HepG2 (cell line): Measurements from ENCODE around the gene OLR1. TPM values are rescaled to one million over a fixed set of nuclear protein-coding genes. Genes with fewer than 3 reads are reported as not detected.

Experiments used
- ATAC-seq: fragments of 200-7000 bp; cut with Tn5 transposase; 3 replicates; pipeline ENCODE4 v1.9.1; 2020; ENCODE audit warnings: mild to moderate bottlenecking, moderate library complexity
- BruUV-seq: library from RNA; stranded (reverse); fragments of 400-500 nt; replicated peaks from 2 replicates; lab custom pipeline; 2021; lab: Mats Ljungman, UMichigan
- CTCF ChIA-PET: fragments of 300-600 bp; formaldehyde crosslinking; extraction: SDS; loops from one replicate; lab custom pipeline; 2021; ENCODE audit warnings: low total read pairs, inconsistent platforms, low intra/inter-chr PET ratio; lab: Yijun Ruan, JAX
- POLR2A ChIA-PET: fragments of 350-600 bp; sonication (Branson Sonifier 250); formaldehyde crosslinking; loops from one replicate; lab custom pipeline; 2020; ENCODE audit warnings: antibody characterized with exemption, inconsistent platforms; lab: Yijun Ruan, JAX
- DNase-seq: peaks from one replicate; pipeline ENCODE4 v3.0.0-alpha.2; 2015; ENCODE audit warnings: low spot score
- FAIRE-seq: peaks from 3 replicates; lab custom pipeline; 2011; peaks lifted over from hg19 to GRCh38; lab: Jason Lieb, UNC
- H2AFZ ChIP-seq: one replicate; pipeline ENCODE4 v1.6.1; 2011; ENCODE audit warnings: low read length, inconsistent platforms
- H3K27ac ChIP-seq: fragments of 300-600 bp; 3 replicates; pipeline ENCODE4 v1.8.0; 2011; ENCODE audit warnings: mixed run types, mild to moderate bottlenecking, mixed read lengths, low read length, inconsistent platforms; ENCODE audit not compliant: insufficient read depth; ENCODE audit errors: extremely low read length
- H3K27me3 ChIP-seq, 2 experiments: fragments of 200-600 bp in 1 of 2; 2 replicates in 1 of 2; 3 replicates in 1 of 2; pipeline versions ENCODE4 v1.6.0 to v1.8.0; 2011; ENCODE audit warnings: low read length in 2 of 2, mild to moderate bottlenecking in 2 of 2, moderate library complexity in 2 of 2, inconsistent platforms in 1 of 2; ENCODE audit not compliant: insufficient read depth in 2 of 2, control insufficient read depth in 1 of 2
- H3K36me3 ChIP-seq, 2 experiments: fragments of 200-600 bp in 1 of 2; replicated peaks in 1 of 2; 2 replicates in 1 of 2; 3 replicates in 1 of 2; pipeline versions ENCODE4 v1.5.1 to v1.8.0; 2011; ENCODE audit warnings: low read length in 2 of 2, inconsistent platforms in 1 of 2; ENCODE audit not compliant: insufficient read depth in 2 of 2, control insufficient read depth in 1 of 2
- H3K4me1 ChIP-seq: 2 replicates; pipeline ENCODE4 v1.5.1; 2012; ENCODE audit warnings: low read length, inconsistent platforms; ENCODE audit not compliant: insufficient read depth
- H3K4me2 ChIP-seq: 2 replicates; pipeline ENCODE4 v1.6.0; 2011; ENCODE audit warnings: low read depth, low read length, inconsistent platforms
- H3K4me3 ChIP-seq, 3 experiments: fragments of 200-600 bp in 1 of 3; sonication (generic), shearing (Covaris generic) in 1 of 3; replicated peaks in 1 of 3; 2 replicates each; pipeline ENCODE4 v1.5.1; 2011 to 2016; ENCODE audit warnings: low read length in 3 of 3, inconsistent platforms in 2 of 3, low read depth in 2 of 3, mild to moderate bottlenecking in 2 of 3, control low read depth in 1 of 3, mixed read lengths in 1 of 3; ENCODE audit not compliant: insufficient read depth in 1 of 3
- H3K79me2 ChIP-seq: one replicate; pipeline ENCODE4 v1.6.1; 2011; ENCODE audit warnings: low read length, inconsistent platforms; ENCODE audit not compliant: insufficient read depth
- H3K9ac ChIP-seq: 2 replicates; pipeline ENCODE4 v1.6.0; 2011; ENCODE audit warnings: mild to moderate bottlenecking, low read depth, low read length, inconsistent platforms; ENCODE audit not compliant: insufficient read depth
- H3K9me3 ChIP-seq: 2 replicates; pipeline ENCODE4 v1.5.1; 2012; ENCODE audit warnings: mild to moderate bottlenecking, low read length
- H4K20me1 ChIP-seq: 2 replicates; pipeline ENCODE4 v1.6.0; 2011; ENCODE audit warnings: inconsistent platforms, mild to moderate bottlenecking, low read length, moderate library complexity; ENCODE audit not compliant: insufficient read depth
- BCL6 ChIP-seq: IDR thresholded peaks from 2 replicates; pipeline ENCODE4 v1.6.1; 2016; ENCODE audit warnings: missing genetic modification reagents, missing compliant biosample characterization
- HOMEZ ChIP-seq: IDR thresholded peaks from 2 replicates; pipeline ENCODE4 v1.6.1; 2016; ENCODE audit warnings: low read depth
- IRX3 ChIP-seq: sonication (generic); formaldehyde crosslinking; IDR thresholded peaks from 2 replicates; pipeline ENCODE4 v1.8.1; 2023; ENCODE audit warnings: mild to moderate bottlenecking, low read depth, missing genetic modification reagents, borderline replicate concordance
- KLF15 ChIP-seq: sonication (generic); formaldehyde crosslinking; IDR thresholded peaks from 2 replicates; pipeline ENCODE4 v1.8.1; 2023; ENCODE audit warnings: borderline replicate concordance, mild to moderate bottlenecking, inconsistent platforms, missing genetic modification reagents, mixed read lengths
- MAZ ChIP-seq, 2 experiments: sonication (generic) in 1 of 2; formaldehyde crosslinking in 1 of 2; IDR thresholded peaks; 2 replicates each; pipeline versions ENCODE4 v1.5.0 to v1.6.1; 2012 to 2020; ENCODE audit warnings: low read depth in 2 of 2, mild to moderate bottlenecking in 2 of 2, borderline replicate concordance in 1 of 2, improper control_type of control experiment in 1 of 2, low read length in 1 of 2, missing genetic modification reagents in 1 of 2, moderate library complexity in 1 of 2
- U2AF2 ChIP-seq: fragments of 200-400 bp; formaldehyde crosslinking; IDR thresholded peaks from 2 replicates; pipeline ENCODE4 v1.6.1; 2017; ENCODE audit warnings: low read depth, mild to moderate bottlenecking, low read length
- ZBTB33 ChIP-seq: sonication (generic); formaldehyde crosslinking; IDR thresholded peaks from 2 replicates; pipeline ENCODE4 v1.4.0; 2020; ENCODE audit warnings: missing genetic modification reagents
- ZFX ChIP-seq: sonication (generic); formaldehyde crosslinking; IDR thresholded peaks from 2 replicates; pipeline ENCODE4 v1.4.0; 2020; ENCODE audit warnings: mild to moderate bottlenecking, low read depth, missing genetic modification reagents, moderate library complexity
- ZKSCAN5 ChIP-seq: sonication (generic); formaldehyde crosslinking; IDR thresholded peaks from 2 replicates; pipeline ENCODE4 v1.5.1; 2020; ENCODE audit warnings: mild to moderate bottlenecking, missing genetic modification reagents
- ZNF143 ChIP-seq: sonication (generic); formaldehyde crosslinking; IDR thresholded peaks from 2 replicates; pipeline ENCODE4 v1.4.0; 2020; ENCODE audit warnings: missing genetic modification reagents
- ZNF280B ChIP-seq: sonication (generic); formaldehyde crosslinking; IDR thresholded peaks from 2 replicates; pipeline ENCODE4 v1.5.0; 2020; ENCODE audit warnings: missing genetic modification reagents, mild to moderate bottlenecking, borderline replicate concordance
- ZNF317 ChIP-seq: sonication (generic); formaldehyde crosslinking; IDR thresholded peaks from 2 replicates; pipeline ENCODE4 v1.5.0; 2020; ENCODE audit warnings: mild to moderate bottlenecking, missing genetic modification reagents
- ZNF639 ChIP-seq: conservative IDR thresholded peaks from 2 replicates; pipeline ENCODE4 v1.6.1; 2018; ENCODE audit warnings: missing genetic modification reagents
- ZNF780A ChIP-seq: sonication (generic); formaldehyde crosslinking; IDR thresholded peaks from 2 replicates; pipeline ENCODE4 v1.8.0; 2022; ENCODE audit warnings: mild to moderate bottlenecking, missing genetic modification reagents, moderate library complexity
- ZNF782 ChIP-seq: sonication (generic); formaldehyde crosslinking; IDR thresholded peaks from 2 replicates; pipeline ENCODE4 v1.4.0; 2020; ENCODE audit warnings: missing genetic modification reagents, mild to moderate bottlenecking, borderline replicate concordance
- ZNF850 ChIP-seq: sonication (generic); formaldehyde crosslinking; conservative IDR thresholded peaks from 2 replicates; pipeline ENCODE4 v1.9.0; 2021; ENCODE audit warnings: mild to moderate bottlenecking, missing genetic modification reagents
- WGBS: methylation state at CpG from one replicate; pipeline ENCODE4 v1.1.6; 2017; ENCODE audit warnings: low lambda C conversion rate; 5-methylcytosine and 5-hydroxymethylcytosine counted together
- in situ Hi-C: cut with HindIII; loops from 2 replicates; pipeline ENCODE4 v1.10.0; 2017; ENCODE audit warnings: low pct_unique_long_range_greater_than_20kb; ENCODE audit not compliant: extremely low pct_ligation_motif_present
- intact Hi-C: fragments of 100-400 bp; cut with micrococcal nuclease; formaldehyde crosslinking; loops from one replicate; pipeline ENCODE4 v1.10.0; 2022; ENCODE audit not compliant: unreplicated experiment
- polyA plus RNA-seq, 8 experiments: library from polyadenylated mRNA; depleted of rRNA in 3 of 8; stranded (reverse) in 7 of 8; unstranded in 1 of 8; fragments of >200 nt; fragmentation: Illumina TruSeq in 4 of 8; extraction: Trizol in 4 of 8; gene quantifications; 2 replicates each; pipeline versions ENCODE4 v1.2.1 to v1.2.3, GENCODE V29; 2011 to 2016; ENCODE audit warnings: low read depth in 4 of 8, missing spikeins in 1 of 8, mixed read lengths in 1 of 8; ENCODE audit not compliant: insufficient read depth in 1 of 8
- total RNA-seq, 5 experiments: library from RNA; depleted of rRNA; stranded (reverse); fragments of >200 nt; fragmentation: Illumina TruSeq; extraction: Trizol; gene quantifications; 2 replicates each; pipeline ENCODE4 v1.2.3, GENCODE V29; 2016; ENCODE audit warnings: low read depth in 1 of 5

Gene OLR1
- total and polyA plus RNA-seq, 2 of the 13 experiments (the other 11 are each of a cell fraction or from before 2014, with no cell fraction given): not detected

GRCh38 chr12:10211940-10212738, 40.2 kb upstream of the OLR1 start:
- ATAC-seq (peak; percentile 96), DNase-seq (peak; percentile 95), FAIRE-seq (peak; percentile 82)
- Histone ChIP-seq H3K36me3 (no peaks in the 10 kb centered on the region), H3K4me3 (peak overlapping the region; percentile 82 to 97 (median 91)), H3K4me2 (peak overlapping the region; percentile 98), H3K9ac (peak overlapping the region; percentile 76), H3K9me3 (no peaks in the 10 kb centered on the region), H3K27me3 (no peaks in the 10 kb centered on the region; a peak in 1 of 5 replicates), H4K20me1 (no peaks in the 10 kb centered on the region), H3K4me1 (peaks cover 19% of the 10 kb centered on the region; the same call in 1 of the 2 replicates), H3K27ac (peak overlapping the region; percentile 80), H2AFZ (no peak overlapping the region), H3K79me2 (no peaks in the 10 kb centered on the region)
- CTCF ChIA-PET: no interaction called here
- WGBS: 33% methylated on average over 30 of the region's 40 CpGs
- no TSS peak for BruUV-seq
- in situ Hi-C loops: no loop called here
- intact Hi-C loops: loop anchor here (1.0 to 2.0 kb wide), 2 partner anchors 401 to 511 kb away; partner anchors contain the start of genes MAGOHB and YBX3
- POLR2A ChIA-PET: interaction anchor here (1.0 to 1.9 kb wide), 2 partner anchors 153 to 959 kb away, joined by 4 to 7 read pairs; partner anchors contain the start of gene SMIM10L1
- no peak for TF ChIP-seq ZNF143 (CRISPR knock-in tag)
- TF ChIP-seq ZBTB33: no peak
- TF ChIP-seq ZKSCAN5 (CRISPR knock-in tag): no peak
- TF ChIP-seq ZNF850 (CRISPR knock-in tag): no peak
- peak; percentile 99 for TF ChIP-seq MAZ (IDR thresholded peaks at IDR 0.05; ENCODE audit: borderline replicate concordance, low read depth, low read length)
- peak; percentile 96 for TF ChIP-seq MAZ (CRISPR knock-in tag; IDR thresholded peaks at IDR 0.05; ENCODE audit: low read depth)
- TF ChIP-seq ZNF782 (CRISPR knock-in tag): no peak
- TF ChIP-seq ZNF639 (CRISPR knock-in tag): no peak; the same call in 1 of the 2 replicates
- peak; percentile 75 for TF ChIP-seq BCL6 (CRISPR knock-in tag)
- no peak for TF ChIP-seq ZNF780A (CRISPR knock-in tag)
- 0 out of 2 replicates have a peak, but pooled peaks have one; percentile 50 for TF ChIP-seq ZNF317 (CRISPR knock-in tag)
- no peak for TF ChIP-seq IRX3
- TF ChIP-seq KLF15: no peak
- TF ChIP-seq ZFX (CRISPR knock-in tag): peak; percentile 70
- no peak for TF ChIP-seq HOMEZ (CRISPR knock-in tag)
- TF ChIP-seq ZNF280B (CRISPR knock-in tag): peak; percentile 36; the same call in 1 of the 2 replicates
- TF ChIP-seq U2AF2: no peak
